ENCODE measurements around the gene CTTNBP2NL.
"Not testable (repeated sequence)": the region's sequence is repeated elsewhere in the genome, so short reads cannot be mapped to it uniquely, and the experiment has no call there.

Gene CTTNBP2NL

DNA sequence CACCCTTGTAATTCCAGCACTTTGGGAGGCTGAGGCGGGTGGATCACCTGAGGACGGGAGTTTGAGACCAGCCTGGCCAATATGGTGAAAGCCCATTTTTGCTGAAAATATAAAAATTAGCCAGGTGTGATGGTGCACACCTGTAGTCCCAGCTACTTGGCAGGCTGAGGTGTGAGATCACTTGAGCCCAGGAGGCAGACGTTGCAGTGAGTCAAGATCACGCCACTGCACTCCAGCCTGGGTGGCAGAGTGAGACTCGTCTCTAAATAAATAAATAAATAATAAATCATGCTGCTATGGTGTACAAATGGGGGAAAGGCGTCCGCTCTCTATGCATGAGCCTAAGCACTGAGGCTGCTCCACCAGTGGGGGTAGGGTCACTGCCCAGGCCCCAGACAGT is 74.3 kb downstream of the CTTNBP2NL start:
- DNase-seq: not testable (repeated sequence)

DNA sequence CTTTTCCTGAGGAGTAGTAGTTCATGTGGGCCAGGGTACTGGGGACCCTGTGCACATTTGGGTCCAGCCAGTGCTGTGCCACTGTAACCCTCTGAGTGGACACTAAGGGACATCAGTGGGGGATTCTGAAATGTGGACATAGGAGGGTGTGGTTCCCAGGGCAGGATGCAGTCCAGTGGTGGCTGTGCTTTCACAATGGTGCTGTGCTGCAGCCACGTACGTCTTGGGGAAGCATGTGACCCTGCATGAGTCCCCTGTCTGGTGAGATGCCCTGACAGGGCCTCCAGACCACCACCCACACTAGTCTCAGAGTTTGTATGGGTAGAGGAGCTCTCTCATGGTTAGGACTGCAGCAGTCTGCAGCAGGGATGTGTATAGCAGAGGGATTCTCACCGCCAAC is 75.0 kb downstream of the CTTNBP2NL start:
- no peak for DNase-seq

DNA sequence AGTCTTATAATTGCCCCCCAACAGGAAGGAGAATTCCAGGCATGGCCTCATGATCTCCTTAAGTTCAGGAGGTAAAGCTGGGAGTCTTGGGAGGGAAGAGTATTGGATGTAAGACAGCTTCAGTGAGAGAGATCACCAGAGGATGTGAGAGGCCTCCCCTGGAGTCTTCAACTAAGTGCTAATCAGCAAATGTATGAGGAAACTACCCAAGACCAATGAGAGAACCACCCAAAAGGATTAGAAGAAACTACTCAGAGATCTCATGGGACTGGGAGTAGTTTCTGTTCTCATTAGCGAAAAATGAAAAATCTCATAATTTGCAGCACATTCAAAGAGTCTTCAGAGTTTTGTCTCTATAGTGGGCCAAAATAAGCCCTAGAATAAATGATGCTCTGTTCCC is 76.1 kb downstream of the CTTNBP2NL start:
- no peak for DNase-seq

DNA sequence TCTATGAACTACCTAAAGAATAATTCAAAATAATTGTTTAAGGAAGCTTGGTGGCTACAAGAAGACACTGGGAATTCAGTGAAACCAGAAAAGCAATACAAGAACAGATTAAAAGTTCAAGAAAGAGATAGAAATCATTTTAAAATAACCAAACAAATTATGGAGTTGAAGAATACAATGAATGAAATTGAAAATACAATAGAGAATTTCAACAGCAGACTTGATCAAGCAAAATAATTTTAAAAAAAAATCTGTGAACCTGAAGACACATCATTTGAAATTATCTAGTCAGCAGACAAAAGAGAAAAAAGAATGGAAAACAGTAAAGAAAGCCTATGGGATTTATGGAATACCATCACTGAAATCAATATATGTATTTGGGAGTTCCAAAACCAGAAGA is 81.5 kb downstream of the CTTNBP2NL start:
- no peak for DNase-seq

DNA sequence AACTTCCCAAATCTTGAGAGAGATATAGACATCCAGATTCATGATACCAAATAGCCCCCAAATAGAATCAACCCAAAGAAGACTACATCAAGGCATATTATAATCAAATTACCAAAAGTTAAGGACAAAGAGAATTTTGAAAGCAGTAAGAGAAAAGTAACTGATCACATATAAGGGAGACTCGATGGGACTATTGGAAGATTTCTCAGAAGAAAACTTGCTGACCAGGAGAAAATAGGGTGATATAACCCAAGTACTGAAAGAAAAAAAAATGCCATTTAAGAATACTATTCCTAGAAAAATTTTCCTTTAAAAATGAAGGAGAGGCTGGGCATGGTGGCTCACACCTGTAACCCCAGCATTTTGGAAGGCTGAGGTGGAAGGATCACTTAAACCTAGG is 82.3 kb downstream of the CTTNBP2NL start:
- no peak for DNase-seq

DNA sequence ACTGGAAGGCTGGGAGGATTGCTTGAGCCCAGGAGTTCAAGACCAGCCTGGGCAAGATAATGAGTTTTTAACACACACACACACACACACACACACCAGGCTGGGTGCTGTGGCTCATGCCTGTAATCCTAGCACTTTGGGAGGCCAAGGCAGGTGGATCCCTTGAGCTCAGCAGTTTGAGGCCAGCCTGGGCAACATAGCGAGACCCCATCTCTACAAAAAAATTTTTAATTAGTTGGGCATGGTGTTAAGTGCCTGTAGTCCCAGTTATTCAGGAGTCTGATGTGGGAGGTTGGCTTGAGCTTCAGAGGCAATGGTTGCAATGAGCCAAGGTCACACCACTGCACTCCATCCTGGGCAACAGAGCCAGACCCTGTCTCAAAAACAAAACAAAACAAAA is 90.0 kb downstream of the CTTNBP2NL start:
- DNase-seq: not testable (repeated sequence)

DNA sequence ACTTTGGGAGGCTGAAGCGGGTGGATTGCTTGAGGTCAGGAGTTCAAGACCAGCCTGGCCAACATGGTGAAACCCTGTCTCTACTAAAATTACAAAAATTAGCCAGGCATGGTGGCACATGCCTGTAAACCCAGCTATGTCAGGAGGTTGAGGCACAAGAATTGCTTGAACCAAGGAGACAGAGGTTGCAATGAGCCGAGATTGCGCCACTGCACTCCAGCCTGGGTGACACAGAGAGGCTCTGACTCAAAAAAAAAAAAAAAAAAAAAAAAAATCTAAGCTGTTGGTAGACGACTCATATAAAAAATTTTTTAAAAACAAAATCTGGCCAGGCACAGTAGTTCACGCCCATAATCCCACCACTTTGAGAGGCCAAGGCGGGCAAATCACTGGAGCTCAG is 91.7 kb downstream of the CTTNBP2NL start:
- not testable (repeated sequence) for DNase-seq

DNA sequence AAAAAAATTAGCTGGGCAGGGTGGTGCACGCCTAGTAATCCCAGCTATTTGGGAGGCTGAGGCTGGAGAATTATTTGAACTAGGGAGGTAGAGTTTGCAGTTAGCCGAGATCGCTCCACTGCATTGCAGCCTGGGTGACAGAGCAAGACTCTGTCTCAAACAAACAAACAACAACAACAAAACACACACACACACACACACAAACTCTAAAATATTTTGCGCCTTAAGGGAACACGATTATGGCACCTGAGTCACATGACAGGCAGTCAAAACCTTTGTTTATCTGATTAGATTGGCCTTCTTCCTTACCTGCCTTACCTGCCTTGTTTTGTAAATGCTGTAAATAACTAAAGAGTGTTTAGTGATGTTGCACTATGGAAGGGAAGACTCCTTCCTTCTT is 92.1 kb downstream of the CTTNBP2NL start:
- no peak for DNase-seq

DNA sequence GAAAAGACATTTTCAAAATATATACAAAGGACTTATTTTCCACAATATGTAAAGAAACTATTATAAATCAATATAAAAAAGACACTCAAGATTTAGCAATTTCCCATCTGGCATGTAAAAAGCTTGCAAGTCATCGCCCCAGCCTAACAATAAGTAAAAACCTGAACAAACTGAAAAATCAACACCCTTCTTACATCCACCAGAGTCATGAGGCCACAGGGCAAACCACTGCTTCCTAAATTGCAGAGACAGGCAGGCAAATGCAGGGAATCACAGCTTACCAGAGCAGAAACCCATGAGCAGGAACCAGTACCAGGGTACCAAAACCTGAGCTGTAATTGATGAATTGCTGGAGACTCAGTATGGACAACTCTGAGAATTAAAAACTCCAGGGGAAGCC is 96.1 kb downstream of the CTTNBP2NL start:
- no peak for DNase-seq

DNA sequence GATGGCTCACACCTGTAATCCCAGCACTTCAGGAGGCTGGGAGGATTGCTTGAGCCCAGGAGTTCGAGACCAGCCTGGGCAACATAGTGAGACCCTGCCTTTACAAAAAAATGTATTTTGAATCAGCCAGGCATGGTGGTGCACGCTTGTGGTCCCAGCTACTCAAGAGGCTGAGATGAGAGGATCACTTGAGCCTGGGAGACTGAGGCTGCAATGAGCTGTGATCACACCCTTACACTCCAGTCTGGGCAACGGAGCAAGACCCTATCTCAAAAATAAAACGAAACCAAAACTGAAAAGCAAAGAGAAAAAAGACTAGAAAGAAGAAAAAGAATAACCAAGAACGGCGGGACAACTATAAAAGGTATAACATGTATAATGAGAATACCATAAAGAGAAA is 97.3 kb downstream of the CTTNBP2NL start:
- no peak for DNase-seq

DNA sequence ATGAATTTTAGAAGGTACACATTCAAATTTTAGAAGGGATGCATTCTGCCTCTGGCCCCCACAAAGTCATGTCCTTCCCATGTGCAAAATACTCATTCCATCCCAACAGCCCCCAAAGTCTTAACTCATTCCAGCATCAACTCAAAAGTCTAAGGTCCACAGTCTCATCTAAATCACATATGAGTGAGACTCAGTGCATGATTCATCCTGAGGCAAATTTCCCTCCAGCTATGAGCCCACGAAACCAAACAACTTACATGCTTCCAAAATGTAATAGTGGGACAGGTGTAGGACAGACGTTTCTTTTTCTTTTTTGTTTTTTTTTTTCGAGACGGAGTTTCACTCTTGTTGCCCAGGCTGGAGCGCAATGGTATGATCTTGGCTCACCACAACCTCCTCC is 100.3 kb downstream of the CTTNBP2NL start:
- no peak for DNase-seq

DNA sequence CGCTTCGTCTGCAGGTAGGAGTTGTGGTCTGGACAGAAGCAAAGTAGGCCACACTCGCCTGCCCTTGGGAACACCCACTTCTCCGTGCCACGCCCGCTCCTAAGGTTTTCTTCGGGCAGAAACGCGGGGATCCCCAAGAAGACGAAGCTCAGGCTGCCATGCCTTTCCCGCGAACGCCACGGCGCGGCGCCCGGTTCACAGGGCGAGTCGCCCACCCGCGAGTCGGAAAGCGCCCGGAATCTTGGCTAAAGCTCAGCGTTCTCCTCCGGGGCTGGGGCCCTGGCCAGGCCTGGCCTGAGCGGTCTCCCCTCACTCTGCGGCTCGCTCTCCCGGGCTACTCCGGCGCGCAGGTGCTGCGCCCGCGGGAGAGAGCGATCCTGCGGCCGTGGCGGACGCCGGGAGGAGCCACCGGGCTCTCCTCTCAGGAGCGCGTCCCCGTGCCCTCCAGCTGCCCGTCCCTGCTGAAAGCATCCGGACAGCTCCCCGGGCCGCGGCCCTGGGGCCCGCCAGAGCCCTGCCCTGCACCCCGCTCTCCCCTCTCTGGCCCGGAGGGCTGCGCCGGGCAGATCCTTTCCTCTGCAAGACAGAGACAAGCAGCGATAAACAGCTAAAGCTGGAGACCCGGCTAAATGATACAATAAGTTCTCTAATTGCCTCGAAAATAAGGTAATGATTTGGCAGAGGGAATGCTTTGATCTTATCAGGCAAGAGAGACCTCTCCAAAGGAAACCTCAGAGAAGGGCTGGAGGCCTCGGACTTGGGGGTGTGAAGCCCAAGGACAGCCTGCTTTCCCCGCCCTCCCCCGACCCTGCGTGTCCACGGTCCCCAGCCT is 106.0 kb downstream of the CTTNBP2NL start:
- peak; percentile 43 for DNase-seq

DNA sequence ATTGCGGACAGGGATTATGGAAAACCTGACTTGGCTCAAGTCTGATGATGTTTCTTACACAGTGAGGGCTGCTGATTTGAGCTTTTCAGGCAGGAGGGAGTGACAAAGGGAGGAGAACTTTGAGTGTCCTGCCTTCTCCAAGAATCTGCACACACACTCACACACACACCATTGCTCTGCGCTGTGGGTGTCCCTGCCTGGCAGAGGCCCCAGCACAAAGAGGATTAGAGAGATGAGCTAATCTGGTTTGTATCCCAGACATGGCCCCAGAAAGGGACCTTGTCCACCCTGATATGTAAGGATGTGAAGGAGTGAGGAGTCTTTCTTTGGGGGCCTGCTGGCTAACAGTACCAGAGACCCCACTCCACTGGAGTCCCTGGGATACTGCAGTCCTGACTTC is 106.8 kb downstream of the CTTNBP2NL start:
- no peak for DNase-seq

DNA sequence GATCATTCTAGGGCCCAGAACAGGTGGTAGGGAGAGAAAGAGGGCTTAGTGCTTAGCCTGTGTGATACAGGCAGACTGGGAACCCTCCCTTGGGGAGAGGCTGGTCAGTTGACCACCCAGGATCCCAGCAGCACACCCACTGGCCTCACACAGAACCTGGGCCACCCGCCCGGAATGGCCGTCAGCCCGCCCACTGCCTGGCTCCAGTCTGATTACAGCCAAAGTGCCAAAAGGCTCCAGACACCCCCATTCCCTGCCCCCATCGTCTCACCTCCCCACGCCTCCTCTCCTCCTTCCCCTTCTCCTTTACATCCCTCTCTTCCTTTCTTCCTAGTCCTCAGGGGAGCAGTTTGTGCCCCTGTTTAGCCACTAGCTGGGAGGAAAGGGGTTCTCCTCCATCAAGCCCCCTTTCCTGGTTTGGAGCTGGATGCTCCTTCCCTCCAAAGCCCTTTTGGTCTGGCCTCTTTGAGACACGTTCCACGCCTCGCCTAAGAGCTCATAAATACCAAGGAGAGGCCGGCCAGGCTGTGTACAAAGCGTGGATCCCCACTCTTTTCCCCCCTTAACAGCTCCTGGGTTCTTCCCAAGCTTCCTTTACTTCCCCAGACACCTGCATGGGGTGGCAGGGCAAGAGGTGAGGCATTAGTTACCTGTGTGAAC is 108.1 kb downstream of the CTTNBP2NL start:
- DNase-seq: no peak

DNA sequence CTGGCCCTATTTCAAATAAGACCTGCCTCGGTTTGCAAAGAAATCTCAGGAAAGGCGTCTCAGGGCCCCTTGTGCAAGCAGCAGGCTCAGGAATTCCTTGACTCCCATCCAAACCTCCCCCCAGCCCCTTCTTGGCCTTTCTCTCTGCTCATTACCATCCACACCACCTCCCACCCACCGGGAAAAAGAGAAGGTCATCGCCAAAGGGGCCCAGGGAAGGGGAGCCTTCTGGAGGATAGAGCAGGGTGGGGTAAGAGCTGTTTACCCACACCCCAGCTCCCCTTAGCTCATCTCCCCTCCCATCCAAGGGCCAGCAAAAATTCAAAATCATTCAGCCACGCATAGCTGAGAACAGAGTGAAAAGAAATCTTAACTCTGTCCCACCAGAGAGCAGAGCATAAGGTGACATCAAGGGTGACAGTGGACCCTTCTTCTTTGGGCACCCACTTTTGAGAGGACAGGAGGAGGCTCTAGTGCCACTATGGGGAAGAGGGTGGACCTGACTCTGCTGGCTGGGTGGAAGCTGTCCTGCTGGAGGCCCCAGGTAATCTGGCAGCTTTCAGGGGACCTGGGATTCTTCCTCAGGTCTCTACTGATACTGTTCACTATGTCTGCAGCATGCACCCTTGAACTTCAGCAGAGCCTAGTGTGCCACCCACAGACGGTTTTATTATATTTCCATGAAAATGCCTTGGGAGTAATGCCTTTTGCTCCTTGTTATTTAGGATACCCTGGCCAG is 108.8 kb downstream of the CTTNBP2NL start:
- DNase-seq: no peak

DNA sequence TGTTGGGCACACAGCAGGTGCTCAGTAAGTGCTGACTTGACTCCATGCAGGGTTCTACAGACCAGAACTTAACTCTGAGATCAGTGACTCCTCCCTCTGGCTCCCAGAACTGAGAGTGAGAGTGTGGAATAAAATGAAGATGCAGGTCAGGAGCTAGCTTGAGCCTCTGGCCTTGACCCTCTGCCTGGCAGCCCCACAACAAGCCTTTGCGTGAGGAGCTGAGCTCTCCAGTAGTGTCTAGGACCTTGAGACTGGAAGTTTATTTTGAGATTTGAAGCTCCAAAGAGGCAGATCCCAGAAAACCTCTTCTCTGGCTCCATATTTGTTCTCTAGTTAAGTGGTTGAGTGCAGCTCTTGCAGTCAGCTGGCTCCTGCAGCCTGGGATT is 109.4 kb downstream of the CTTNBP2NL start:
- no peak for DNase-seq

DNA sequence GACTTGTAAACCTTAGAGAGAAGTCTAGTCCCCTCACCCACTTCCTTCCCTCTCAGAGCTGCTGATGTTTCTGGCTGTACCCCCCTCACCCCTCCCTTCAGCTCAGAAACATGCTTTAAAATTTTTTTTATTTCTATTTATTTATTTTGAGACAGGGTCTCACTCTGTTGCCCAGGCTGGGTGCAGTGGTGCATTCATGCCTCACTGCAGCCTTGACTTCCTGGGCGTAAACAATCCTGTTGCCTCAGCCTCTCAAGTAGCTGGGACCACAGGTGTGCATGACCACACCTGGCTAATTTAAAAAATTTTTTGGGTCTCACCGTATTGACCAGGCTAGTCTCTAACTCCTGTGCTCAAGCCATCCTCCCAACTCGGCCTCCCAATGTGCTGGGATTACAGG is 109.9 kb downstream of the CTTNBP2NL start:
- DNase-seq: no peak

DNA sequence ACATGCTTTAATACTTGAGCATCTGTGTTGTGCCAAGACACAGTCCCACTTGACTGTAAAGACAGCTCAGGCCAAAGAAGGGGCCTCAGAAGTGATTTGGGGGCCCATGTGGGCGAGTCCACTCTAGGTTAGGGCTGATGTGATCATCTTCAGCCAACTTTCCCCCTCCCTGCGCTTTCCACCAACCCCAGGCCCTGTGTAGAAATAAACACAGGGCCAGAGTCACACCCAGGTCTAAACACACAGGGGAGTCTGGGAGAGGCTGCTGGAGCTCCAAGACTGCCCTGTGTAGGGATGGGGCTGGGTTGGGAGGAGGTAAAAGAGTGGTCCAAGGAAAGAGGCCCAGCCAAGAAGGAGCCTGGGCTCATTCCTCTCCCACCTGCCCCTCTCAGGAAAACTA is 110.3 kb downstream of the CTTNBP2NL start:
- DNase-seq: no peak

DNA sequence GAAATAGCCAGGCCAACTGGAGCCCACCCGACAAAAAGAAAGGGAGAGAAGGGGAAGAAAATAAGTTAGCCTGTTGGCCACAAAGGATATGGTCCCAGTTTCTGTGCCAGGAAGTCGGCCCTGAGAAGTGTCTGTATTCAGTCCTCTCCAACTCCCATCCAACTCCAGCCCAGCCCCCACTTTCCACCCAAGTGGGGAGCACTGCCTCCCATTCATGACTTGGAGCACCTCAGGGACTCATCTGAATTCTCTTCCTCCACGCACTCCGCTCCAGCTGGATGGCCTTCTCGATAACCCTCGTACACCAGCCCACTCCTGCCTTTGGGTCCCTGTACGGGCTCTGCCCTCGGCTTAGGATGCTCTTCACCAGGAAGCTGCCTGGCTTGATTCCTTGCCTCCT is 110.7 kb downstream of the CTTNBP2NL start:
- DNase-seq: no peak

DNA sequence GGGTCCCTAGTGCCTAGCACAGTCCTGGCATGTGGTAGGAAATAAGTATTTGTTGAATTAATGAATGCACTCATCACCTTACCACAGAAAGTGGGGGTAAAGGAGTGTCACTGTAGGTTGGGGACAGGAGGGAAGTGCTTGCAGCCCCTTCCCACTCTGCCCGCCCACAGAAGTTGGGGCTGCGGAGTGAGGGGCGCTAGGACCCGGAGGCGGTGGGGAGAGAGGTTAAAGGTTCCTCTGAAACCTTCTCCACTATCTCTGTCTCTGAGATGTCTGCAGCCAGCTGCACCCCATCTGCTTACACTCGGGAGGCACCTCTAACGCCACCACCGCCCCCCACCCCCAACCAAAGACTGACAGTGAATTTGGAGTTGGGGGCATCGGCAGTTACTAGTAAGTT is 111.3 kb downstream of the CTTNBP2NL start:
- DNase-seq: no peak

DNA sequence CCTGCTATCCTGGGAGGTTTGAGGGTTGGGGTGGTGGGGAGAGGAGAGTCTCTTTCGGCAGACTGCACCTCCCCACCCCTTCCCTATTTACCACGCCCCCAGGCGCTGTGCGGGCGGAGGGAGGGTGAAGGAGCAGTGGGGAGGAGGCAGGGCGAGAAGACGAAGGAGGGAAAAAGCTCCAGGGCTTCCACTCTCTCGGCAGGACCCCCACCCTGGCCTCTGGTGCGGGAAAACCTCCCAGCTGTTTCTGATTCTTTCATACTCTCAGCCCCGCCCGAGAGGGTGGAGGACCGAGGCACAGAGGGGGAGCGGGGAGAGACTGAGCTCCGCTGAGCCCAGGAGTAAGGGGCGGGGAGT is 111.9 kb downstream of the CTTNBP2NL start:
- DNase-seq: no peak

DNA sequence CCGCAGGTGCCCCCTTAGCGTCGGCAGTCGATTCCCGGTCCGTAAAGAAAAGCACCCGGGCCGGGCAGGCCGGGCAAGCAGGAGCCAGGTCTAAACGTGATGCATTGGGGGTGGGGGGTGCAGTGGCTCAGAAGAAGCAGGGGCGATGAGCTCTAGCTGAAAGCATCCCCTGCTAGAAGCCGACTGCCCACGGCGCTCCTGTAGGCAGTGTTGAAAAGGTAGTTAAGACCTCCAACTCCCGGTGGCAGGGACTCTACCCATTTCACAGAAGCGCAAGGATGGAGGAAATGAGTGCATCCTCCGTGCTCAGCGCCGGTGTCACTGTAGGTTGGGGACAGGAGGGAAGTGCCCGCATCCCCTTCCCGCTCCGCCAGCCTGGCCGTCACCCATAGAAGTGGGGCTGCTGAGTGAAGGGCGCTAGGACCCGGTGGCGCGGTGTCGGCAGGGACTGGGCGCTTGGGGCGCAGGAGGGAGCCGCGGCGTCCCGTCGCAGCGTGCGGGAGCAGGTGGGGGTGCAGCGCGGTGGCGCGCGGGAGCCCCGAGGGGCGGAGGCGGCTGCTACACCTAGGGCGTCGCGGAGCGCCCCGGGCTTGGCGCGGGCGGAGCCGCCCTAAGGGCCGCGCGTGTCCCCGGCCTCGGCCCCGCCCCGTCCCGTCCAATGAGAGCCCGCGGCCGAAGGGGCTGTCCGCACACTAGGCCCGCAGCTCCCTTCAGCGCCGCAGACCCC is 112.4 kb downstream of the CTTNBP2NL start, which contains the start of gene WNT2B:
WNT2B (plus strand) TSS at position 688 of the 727 bp plus-strand sequence. CDS start 298 bp downstream, outside the sequence.
- DNase-seq: peak; percentile 24

DNA sequence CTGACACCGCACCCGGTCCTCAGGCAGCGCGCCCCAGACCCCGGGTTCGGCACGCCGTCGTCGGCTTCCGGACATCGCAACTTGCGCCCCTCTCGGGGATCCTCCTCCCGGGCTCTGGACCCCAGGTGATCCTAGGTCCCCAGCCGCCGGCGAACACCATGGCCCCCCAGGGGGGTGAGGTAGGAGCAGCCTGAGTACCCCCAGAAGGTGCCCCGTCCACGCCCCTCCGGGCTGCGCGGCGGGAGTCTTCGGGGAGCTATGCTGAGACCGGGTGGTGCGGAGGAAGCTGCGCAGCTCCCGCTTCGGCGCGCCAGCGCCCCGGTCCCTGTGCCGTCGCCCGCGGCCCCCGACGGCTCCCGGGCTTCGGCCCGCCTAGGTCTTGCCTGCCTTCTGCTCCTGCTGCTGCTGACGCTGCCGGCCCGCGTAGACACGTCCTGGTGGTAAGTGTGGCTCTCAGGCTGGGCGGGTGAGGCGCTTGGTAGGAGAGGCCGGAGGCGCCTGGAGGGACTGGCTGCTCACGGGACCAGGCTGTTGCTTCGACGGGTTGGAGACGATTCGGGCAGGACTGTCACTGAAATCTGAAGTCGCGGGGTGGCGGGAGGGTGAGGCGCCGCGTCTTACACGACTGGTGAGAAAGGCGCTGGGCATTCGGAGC is 113.1 kb downstream of the CTTNBP2NL start:
- DNase-seq: no peak

Data from RPMI8226 (cell line).